Measurements from ENCODE around the gene PAX2. TPM values are rescaled to one million over a fixed set of nuclear protein-coding genes. Genes with fewer than 3 reads are reported as not detected.

The PAX2 gene
- total RNA-seq, 3 donors from 2014 or later: not detected

GRCh38 chr10:100749309-100750217, 4.2 kb downstream of the PAX2 start:
- Mint-ChIP-seq H3K4me3 (no peak overlapping the region), H3K4me1 (ENCODE audit: low read depth) (peaks cover 31% of the 10 kb centered on the region), H3K27me3 (ENCODE audit: low read depth) (peaks cover 82% of the 10 kb centered on the region), H3K9me3 (no peaks in the 10 kb centered on the region), H3K36me3 (ENCODE audit: insufficient read depth) (no peaks in the 10 kb centered on the region)
- ATAC-seq: no peak
- no peak for DNase-seq

- H3K4me3 Mint-ChIP-seq: no peak overlapping the region
- H3K27me3 Mint-ChIP-seq (ENCODE audit: low read depth): peaks cover 87% of the 10 kb centered on the region
- H3K4me1 Mint-ChIP-seq (ENCODE audit: low read depth): peaks cover 27% of the 10 kb centered on the region
- DNase-seq: no peak
- H3K36me3 Mint-ChIP-seq (ENCODE audit: insufficient read depth): no peaks in the 10 kb centered on the region
- H3K9me3 Mint-ChIP-seq: no peaks in the 10 kb centered on the region
- no peak for ATAC-seq
Observed at GRCh38 chr10:100750291-100751210, 5.2 kb downstream of the PAX2 start.

GRCh38 chr10:100751211-100751933, 6.0 kb downstream of the PAX2 start:
- Mint-ChIP-seq H3K9me3 (no peaks in the 10 kb centered on the region), H3K36me3 (ENCODE audit: insufficient read depth) (no peaks in the 10 kb centered on the region), H3K4me3 (no peak overlapping the region), H3K27me3 (ENCODE audit: low read depth) (peaks cover 84% of the 10 kb centered on the region), H3K4me1 (ENCODE audit: low read depth) (peaks cover 24% of the 10 kb centered on the region)
- DNase-seq (no peak), ATAC-seq (no peak)

GRCh38 chr10:100755821-100756220, 10.4 kb downstream of the PAX2 start:
- no peaks in the 10 kb centered on the region for H3K9me3 Mint-ChIP-seq

GRCh38 chr10:100759331-100759730, 13.9 kb downstream of the PAX2 start:
- no peak for DNase-seq
- no peak for ATAC-seq
- Mint-ChIP-seq H3K36me3 (ENCODE audit: insufficient read depth) (no peaks in the 10 kb centered on the region), H3K9me3 (no peaks in the 10 kb centered on the region), H3K4me1 (ENCODE audit: low read depth) (no peaks in the 10 kb centered on the region), H3K27me3 (ENCODE audit: low read depth) (peaks cover 65% of the 10 kb centered on the region), H3K4me3 (no peak overlapping the region)

More at GRCh38 chr10:100755821-100756220, 10.4 kb downstream of the PAX2 start:
- ATAC-seq (no peak), DNase-seq (no peak)
- Mint-ChIP-seq H3K27me3 (ENCODE audit: low read depth) (peaks cover 87% of the 10 kb centered on the region), H3K4me3 (no peak overlapping the region), H3K36me3 (ENCODE audit: insufficient read depth) (no peaks in the 10 kb centered on the region), H3K4me1 (ENCODE audit: low read depth) (no peaks in the 10 kb centered on the region)

GRCh38 chr10:100760726-100761125, 15.3 kb downstream of the PAX2 start:
- no peaks in the 10 kb centered on the region for H3K9me3 Mint-ChIP-seq
- ATAC-seq: no peak
- no peaks in the 10 kb centered on the region for H3K36me3 Mint-ChIP-seq (ENCODE audit: insufficient read depth)
- H3K4me3 Mint-ChIP-seq: no peak overlapping the region
- no peak for DNase-seq
- H3K4me1 Mint-ChIP-seq (ENCODE audit: low read depth): no peaks in the 10 kb centered on the region
- peaks cover 59% of the 10 kb centered on the region for H3K27me3 Mint-ChIP-seq (ENCODE audit: low read depth)

GRCh38 chr10:100761191-100761590, 15.8 kb downstream of the PAX2 start:
- Mint-ChIP-seq H3K27me3 (ENCODE audit: low read depth) (peaks cover 60% of the 10 kb centered on the region), H3K4me3 (no peak overlapping the region)

GRCh38 chr10:100763043-100763747, 17.8 kb downstream of the PAX2 start:
- Mint-ChIP-seq H3K36me3 (ENCODE audit: insufficient read depth) (no peaks in the 10 kb centered on the region), H3K27me3 (ENCODE audit: low read depth) (peaks cover 56% of the 10 kb centered on the region), H3K4me1 (ENCODE audit: low read depth) (no peaks in the 10 kb centered on the region), H3K9me3 (no peaks in the 10 kb centered on the region), H3K4me3 (no peak overlapping the region)
- DNase-seq: no peak
- ATAC-seq: no peak

More at GRCh38 chr10:100761191-100761590, 15.8 kb downstream of the PAX2 start:
- DNase-seq: no peak
- no peak for ATAC-seq
- Mint-ChIP-seq H3K4me1 (ENCODE audit: low read depth) (no peaks in the 10 kb centered on the region), H3K9me3 (no peaks in the 10 kb centered on the region), H3K36me3 (ENCODE audit: insufficient read depth) (no peaks in the 10 kb centered on the region)

GRCh38 chr10:100766693-100767421, 21.5 kb downstream of the PAX2 start:
- Mint-ChIP-seq H3K9me3 (no peaks in the 10 kb centered on the region), H3K4me3 (no peak overlapping the region), H3K4me1 (ENCODE audit: low read depth) (no peaks in the 10 kb centered on the region), H3K36me3 (ENCODE audit: insufficient read depth) (no peaks in the 10 kb centered on the region), H3K27me3 (ENCODE audit: low read depth) (peaks cover 32% of the 10 kb centered on the region)
- ATAC-seq (no peak), DNase-seq (no peak)

GRCh38 chr10:100767422-100767775, 22.0 kb downstream of the PAX2 start:
- Mint-ChIP-seq H3K27me3 (ENCODE audit: low read depth) (peaks cover 31% of the 10 kb centered on the region), H3K4me1 (ENCODE audit: low read depth) (no peaks in the 10 kb centered on the region), H3K9me3 (no peaks in the 10 kb centered on the region), H3K36me3 (ENCODE audit: insufficient read depth) (no peaks in the 10 kb centered on the region), H3K4me3 (no peak overlapping the region)
- DNase-seq (no peak), ATAC-seq (no peak)

GRCh38 chr10:100769481-100769880, 24.1 kb downstream of the PAX2 start:
- Mint-ChIP-seq H3K27me3 (ENCODE audit: low read depth) (peaks cover 31% of the 10 kb centered on the region), H3K4me3 (no peak overlapping the region), H3K36me3 (ENCODE audit: insufficient read depth) (no peaks in the 10 kb centered on the region), H3K9me3 (no peaks in the 10 kb centered on the region), H3K4me1 (ENCODE audit: low read depth) (no peaks in the 10 kb centered on the region)
- no peak for DNase-seq
- ATAC-seq: no peak

- no peak overlapping the region for H3K4me3 Mint-ChIP-seq
- no peak for ATAC-seq
- DNase-seq: no peak
- no peaks in the 10 kb centered on the region for H3K4me1 Mint-ChIP-seq (ENCODE audit: low read depth)
- H3K27me3 Mint-ChIP-seq (ENCODE audit: low read depth): peaks cover 41% of the 10 kb centered on the region
- no peaks in the 10 kb centered on the region for H3K9me3 Mint-ChIP-seq
- no peaks in the 10 kb centered on the region for H3K36me3 Mint-ChIP-seq (ENCODE audit: insufficient read depth)
Observed at GRCh38 chr10:100773646-100774045, 28.3 kb downstream of the PAX2 start.

GRCh38 chr10:100774223-100774622, 28.8 kb downstream of the PAX2 start:
- Mint-ChIP-seq H3K36me3 (ENCODE audit: insufficient read depth) (no peaks in the 10 kb centered on the region), H3K4me3 (no peak overlapping the region), H3K4me1 (ENCODE audit: low read depth) (no peaks in the 10 kb centered on the region), H3K27me3 (ENCODE audit: low read depth) (peaks cover 46% of the 10 kb centered on the region), H3K9me3 (no peaks in the 10 kb centered on the region)
- no peak for DNase-seq
- ATAC-seq: no peak

All from activated T-cell treated with anti-CD3 and anti-CD28 coated beads, Interleukin-2, amount 50 U/mL, for 4 hours (primary cell).